ENCODE measurements around the gene DBX1. TPM values are rescaled to one million over a fixed set of nuclear protein-coding genes. Genes with fewer than 3 reads are reported as not detected.
"Not testable (repeated sequence)": the region's sequence is repeated elsewhere in the genome, so short reads cannot be mapped to it uniquely, and the experiment has no call there.

The DBX1 gene
- total RNA-seq (2012; rRNA removed): not detected in 2 replicates

- H3K4me2 ChIP-seq (ENCODE audit: low read length): no peak within 1 kb of the TSS
- peaks cover 6% of the 10 kb centered on the region for H3K4me1 ChIP-seq (ENCODE audit: control insufficient read depth, insufficient read depth, low read length)
- no peak within 1 kb of the TSS for H3K4me3 ChIP-seq (ENCODE audit: low read length)
- H3K27me3 ChIP-seq (ENCODE audit: control insufficient read depth, insufficient read depth, low read length): peaks cover 81% of the 10 kb centered on the region
- H3K9ac ChIP-seq (ENCODE audit: low read depth, low read length): no peak within 1 kb of the TSS
- H3K36me3 ChIP-seq (ENCODE audit: insufficient read depth, low read length): no peaks in the 10 kb centered on the region
- no peaks in the 10 kb centered on the region for H3K9me3 ChIP-seq (replicated peaks; ENCODE audit: low read length)
These were observed at the start of gene DBX1 for GRCh38 chr11:20160425-20161229. TSS of gene DBX1 (minus strand) at chr11:20160475. CDS start at chr11:20160324, 151 bp downstream.

- Histone ChIP-seq H3K4me3 (ENCODE audit: low read length) (no peak overlapping the region), H3K27me3 (ENCODE audit: control insufficient read depth, insufficient read depth, low read length) (peaks cover 40% of the 10 kb centered on the region), H3K9me3 (replicated peaks; ENCODE audit: low read length) (no peaks in the 10 kb centered on the region), H3K4me1 (ENCODE audit: control insufficient read depth, insufficient read depth, low read length) (no peaks in the 10 kb centered on the region), H3K4me2 (ENCODE audit: low read length) (no peak overlapping the region), H3K9ac (ENCODE audit: low read depth, low read length) (no peak overlapping the region), H3K36me3 (ENCODE audit: insufficient read depth, low read length) (no peaks in the 10 kb centered on the region)
These were observed 48.4 kb upstream of the DBX1 start for GRCh38 chr11:20208622-20209111.

- peaks cover 36% of the 10 kb centered on the region for H3K27me3 ChIP-seq (ENCODE audit: control insufficient read depth, insufficient read depth, low read length)
These were observed 47.7 kb upstream of the DBX1 start for GRCh38 chr11:20207781-20208621.

GRCh38 chr11:20205807-20206206, 45.5 kb upstream of the DBX1 start:
- Histone ChIP-seq H3K27me3 (ENCODE audit: control insufficient read depth, insufficient read depth, low read length) (peaks cover 25% of the 10 kb centered on the region), H3K9ac (ENCODE audit: low read depth, low read length) (no peak overlapping the region), H3K4me1 (ENCODE audit: control insufficient read depth, insufficient read depth, low read length) (no peaks in the 10 kb centered on the region), H3K36me3 (ENCODE audit: insufficient read depth, low read length) (no peaks in the 10 kb centered on the region), H3K4me3 (ENCODE audit: low read length) (no peak overlapping the region), H3K4me2 (ENCODE audit: low read length) (no peak overlapping the region), H3K9me3 (replicated peaks; ENCODE audit: low read length) (no peaks in the 10 kb centered on the region)

More at GRCh38 chr11:20207781-20208621, 47.7 kb upstream of the DBX1 start:
- H3K36me3 ChIP-seq (ENCODE audit: insufficient read depth, low read length): no peaks in the 10 kb centered on the region
- H3K4me1 ChIP-seq (ENCODE audit: control insufficient read depth, insufficient read depth, low read length): no peaks in the 10 kb centered on the region
- H3K4me2 ChIP-seq (ENCODE audit: low read length): no peak overlapping the region
- no peaks in the 10 kb centered on the region for H3K9me3 ChIP-seq (replicated peaks; ENCODE audit: low read length)
- H3K4me3 ChIP-seq (ENCODE audit: low read length): no peak overlapping the region
- H3K9ac ChIP-seq (ENCODE audit: low read depth, low read length): no peak overlapping the region

GRCh38 chr11:20204681-20205080, 44.4 kb upstream of the DBX1 start:
- H3K9ac ChIP-seq (ENCODE audit: low read depth, low read length): no peak overlapping the region
- H3K4me1 ChIP-seq (ENCODE audit: control insufficient read depth, insufficient read depth, low read length): no peaks in the 10 kb centered on the region
- H3K9me3 ChIP-seq (replicated peaks; ENCODE audit: low read length): no peaks in the 10 kb centered on the region
- H3K27me3 ChIP-seq (ENCODE audit: control insufficient read depth, insufficient read depth, low read length): peaks cover 16% of the 10 kb centered on the region
- no peak overlapping the region for H3K4me2 ChIP-seq (ENCODE audit: low read length)
- no peak overlapping the region for H3K4me3 ChIP-seq (ENCODE audit: low read length)
- H3K36me3 ChIP-seq (ENCODE audit: insufficient read depth, low read length): no peaks in the 10 kb centered on the region

GRCh38 chr11:20203831-20204230, 43.6 kb upstream of the DBX1 start:
- H3K9ac ChIP-seq (ENCODE audit: low read depth, low read length): no peak overlapping the region
- no peaks in the 10 kb centered on the region for H3K36me3 ChIP-seq (ENCODE audit: insufficient read depth, low read length)
- no peaks in the 10 kb centered on the region for H3K4me1 ChIP-seq (ENCODE audit: control insufficient read depth, insufficient read depth, low read length)
- H3K4me3 ChIP-seq (ENCODE audit: low read length): no peak overlapping the region
- H3K27me3 ChIP-seq (ENCODE audit: control insufficient read depth, insufficient read depth, low read length): peaks cover 13% of the 10 kb centered on the region
- H3K4me2 ChIP-seq (ENCODE audit: low read length): no peak overlapping the region
- H3K9me3 ChIP-seq (replicated peaks; ENCODE audit: low read length): no peaks in the 10 kb centered on the region

- H3K4me1 ChIP-seq (ENCODE audit: control insufficient read depth, insufficient read depth, low read length): no peaks in the 10 kb centered on the region
- H3K36me3 ChIP-seq (ENCODE audit: insufficient read depth, low read length): no peaks in the 10 kb centered on the region
- H3K27me3 ChIP-seq (ENCODE audit: control insufficient read depth, insufficient read depth, low read length): peaks cover 24% of the 10 kb centered on the region
- no peak overlapping the region for H3K4me3 ChIP-seq (ENCODE audit: low read length)
- H3K4me2 ChIP-seq (ENCODE audit: low read length): no peak overlapping the region
- no peak overlapping the region for H3K9ac ChIP-seq (ENCODE audit: low read depth, low read length)
- H3K9me3 ChIP-seq (replicated peaks; ENCODE audit: low read length): no peaks in the 10 kb centered on the region
These were observed 41.0 kb upstream of the DBX1 start for GRCh38 chr11:20201231-20201630.

GRCh38 chr11:20200331-20200955, 40.2 kb upstream of the DBX1 start:
- peaks cover 22% of the 10 kb centered on the region for H3K27me3 ChIP-seq (ENCODE audit: control insufficient read depth, insufficient read depth, low read length)
- not testable (repeated sequence) for H3K9ac ChIP-seq (ENCODE audit: low read depth, low read length); H3K9me3 ChIP-seq (replicated peaks; ENCODE audit: low read length); H3K4me3 ChIP-seq (ENCODE audit: low read length); H3K4me2 ChIP-seq (ENCODE audit: low read length); H3K36me3 ChIP-seq (ENCODE audit: insufficient read depth, low read length); H3K4me1 ChIP-seq (ENCODE audit: control insufficient read depth, insufficient read depth, low read length)

- Histone ChIP-seq H3K9ac (ENCODE audit: low read depth, low read length) (no peak overlapping the region), H3K4me1 (ENCODE audit: control insufficient read depth, insufficient read depth, low read length) (no peaks in the 10 kb centered on the region), H3K27me3 (ENCODE audit: control insufficient read depth, insufficient read depth, low read length) (peaks cover 33% of the 10 kb centered on the region), H3K36me3 (ENCODE audit: insufficient read depth, low read length) (no peaks in the 10 kb centered on the region), H3K4me3 (ENCODE audit: low read length) (no peak overlapping the region), H3K9me3 (replicated peaks; ENCODE audit: low read length) (no peaks in the 10 kb centered on the region), H3K4me2 (ENCODE audit: low read length) (no peak overlapping the region)
These were observed 37.6 kb upstream of the DBX1 start for GRCh38 chr11:20197881-20198280.

- Histone ChIP-seq H3K4me2 (ENCODE audit: low read length) (no peak overlapping the region), H3K9ac (ENCODE audit: low read depth, low read length) (no peak overlapping the region), H3K36me3 (ENCODE audit: insufficient read depth, low read length) (no peaks in the 10 kb centered on the region), H3K27me3 (ENCODE audit: control insufficient read depth, insufficient read depth, low read length) (peaks cover 44% of the 10 kb centered on the region), H3K9me3 (replicated peaks; ENCODE audit: low read length) (no peaks in the 10 kb centered on the region), H3K4me1 (ENCODE audit: control insufficient read depth, insufficient read depth, low read length) (no peaks in the 10 kb centered on the region), H3K4me3 (ENCODE audit: low read length) (no peak overlapping the region)
These were observed 34.2 kb upstream of the DBX1 start for GRCh38 chr11:20194470-20194869.

GRCh38 chr11:20193307-20193706, 33.0 kb upstream of the DBX1 start:
- H3K27me3 ChIP-seq (ENCODE audit: control insufficient read depth, insufficient read depth, low read length): peaks cover 43% of the 10 kb centered on the region
- H3K4me3 ChIP-seq (ENCODE audit: low read length): no peak overlapping the region
- no peaks in the 10 kb centered on the region for H3K36me3 ChIP-seq (ENCODE audit: insufficient read depth, low read length)
- no peaks in the 10 kb centered on the region for H3K9me3 ChIP-seq (replicated peaks; ENCODE audit: low read length)
- no peak overlapping the region for H3K9ac ChIP-seq (ENCODE audit: low read depth, low read length)
- H3K4me1 ChIP-seq (ENCODE audit: control insufficient read depth, insufficient read depth, low read length): no peaks in the 10 kb centered on the region
- no peak overlapping the region for H3K4me2 ChIP-seq (ENCODE audit: low read length)
